Endothelial cell of umbilical vein (primary cell): ENCODE measurements around the gene SLC25A44. TPM values are rescaled to one million over a fixed set of nuclear protein-coding genes. Genes with fewer than 3 reads are reported as not detected.

ENCODE experiments used
- BruUV-seq: library from RNA; stranded (reverse); fragments of 400-500 nt; replicated peaks from 2 replicates; lab custom pipeline; 2021; lab: Mats Ljungman, UMichigan
- CTCF ChIA-PET: fragments of 300-600, 350-600 bp; sonication (Branson Sonifier 250); formaldehyde crosslinking; loops from one replicate; lab custom pipeline; 2021; ENCODE audit warnings: antibody characterized with exemption, inconsistent platforms; lab: Charles Lee
- POLR2A ChIA-PET: fragments of 300-600, 350-600 bp; sonication (Branson Sonifier 250); formaldehyde crosslinking; loops from one replicate; lab custom pipeline; 2021; ENCODE audit warnings: antibody characterized with exemption, inconsistent platforms; lab: Charles Lee
- DNase-seq: peaks from one replicate; pipeline ENCODE4 v3.0.0-alpha.2; 2011; ENCODE audit warnings: low read depth, low spot score
- FAIRE-seq: peaks from 2 replicates; lab custom pipeline; 2011; peaks lifted over from hg19 to GRCh38; lab: Jason Lieb, UNC
- H2AFZ ChIP-seq: 2 replicates; pipeline ENCODE4 v1.6.0; 2012; ENCODE audit warnings: low read depth, low read length, control low read depth, inconsistent platforms
- H3K27ac ChIP-seq: 2 replicates; pipeline ENCODE4 v1.5.1; 2011; ENCODE audit warnings: low read depth, mild to moderate bottlenecking, control low read depth, low read length, moderate library complexity; ENCODE audit not compliant: insufficient read depth
- H3K27me3 ChIP-seq, 2 experiments: 2 replicates each; pipeline versions ENCODE4 v1.6.0 to v1.6.1; 2011; ENCODE audit warnings: low read length in 2 of 2, mixed read lengths in 1 of 2; ENCODE audit not compliant: control insufficient read depth in 2 of 2, insufficient read depth in 2 of 2
- H3K36me3 ChIP-seq, 2 experiments: 2 replicates in 1 of 2; 3 replicates in 1 of 2; pipeline ENCODE4 v1.5.1; 2011; ENCODE audit warnings: low read length in 2 of 2, mild to moderate bottlenecking in 1 of 2, moderate library complexity in 1 of 2; ENCODE audit not compliant: control insufficient read depth in 2 of 2, insufficient read depth in 2 of 2; ENCODE audit errors: extremely low read depth in 1 of 2
- H3K4me1 ChIP-seq: 3 replicates; pipeline ENCODE4 v1.5.1; 2011; ENCODE audit warnings: mild to moderate bottlenecking, low read length; ENCODE audit not compliant: control insufficient read depth, insufficient read depth; ENCODE audit errors: extremely low read depth
- H3K4me2 ChIP-seq: 2 replicates; pipeline ENCODE4 v1.6.1; 2011; ENCODE audit warnings: low read length, control low read depth, mixed read lengths; ENCODE audit not compliant: insufficient read depth
- H3K4me3 ChIP-seq, 3 experiments: fragments of 200-600 bp in 1 of 3; sonication (generic), shearing (Covaris generic) in 1 of 3; replicated peaks in 1 of 3; 2 replicates each; pipeline ENCODE4 v1.5.1; 2011 to 2016; ENCODE audit warnings: control low read depth in 3 of 3, low read length in 3 of 3, mild to moderate bottlenecking in 2 of 3, inconsistent platforms in 1 of 3, low read depth in 1 of 3, moderate library complexity in 1 of 3; ENCODE audit not compliant: insufficient read depth in 1 of 3
- H3K79me2 ChIP-seq: 2 replicates; pipeline ENCODE4 v1.6.0; 2012; ENCODE audit warnings: low read length, inconsistent platforms; ENCODE audit not compliant: control insufficient read depth, insufficient read depth
- H3K9ac ChIP-seq: replicated peaks from 2 replicates; pipeline ENCODE3; 2011; ENCODE audit warnings: low read length, control low read depth; ENCODE audit not compliant: insufficient read depth; ENCODE audit errors: extremely low read depth
- H3K9me1 ChIP-seq: replicated peaks from 3 replicates; pipeline ENCODE4 v1.6.0; 2011; ENCODE audit warnings: mild to moderate bottlenecking, low read length; ENCODE audit not compliant: control insufficient read depth, insufficient read depth; ENCODE audit errors: extremely low read depth
- H3K9me3 ChIP-seq: replicated peaks from 2 replicates; pipeline ENCODE4 v1.5.1; 2012; ENCODE audit warnings: low read length, inconsistent platforms; ENCODE audit not compliant: control insufficient read depth, insufficient read depth
- H4K20me1 ChIP-seq: replicated peaks from 2 replicates; pipeline ENCODE3; 2011; ENCODE audit warnings: mild to moderate bottlenecking, low read length; ENCODE audit not compliant: control insufficient read depth, insufficient read depth; ENCODE audit errors: extremely low read depth
- CTCF ChIP-seq, 2 donors: IDR thresholded peaks; 1 replicate in 1 of 2; 2 replicates in 1 of 2; pipeline ENCODE4 v1.5.1; 2011; ENCODE audit warnings: low read length in 2 of 2, mild to moderate bottlenecking in 2 of 2, moderate library complexity in 2 of 2, control low read depth in 1 of 2, inconsistent platforms in 1 of 2, low read depth in 1 of 2; ENCODE audit not compliant: insufficient read depth in 1 of 2; ENCODE audit errors: extremely low read depth in 1 of 2
- EZH2 ChIP-seq: IDR thresholded peaks from 2 replicates; pipeline ENCODE4 v1.6.1; 2012; ENCODE audit warnings: borderline replicate concordance, low read depth, mild to moderate bottlenecking, moderate library complexity, low read length, inconsistent platforms; ENCODE audit not compliant: severe bottlenecking
- FOS ChIP-seq: IDR thresholded peaks from 2 replicates; pipeline ENCODE4 v1.6.1; 2011; ENCODE audit warnings: mild to moderate bottlenecking, low read length, moderate library complexity, borderline replicate concordance; ENCODE audit not compliant: insufficient read depth
- GATA2 ChIP-seq: IDR thresholded peaks from 2 replicates; pipeline ENCODE4 v1.7.0; 2011; ENCODE audit warnings: low read depth, mild to moderate bottlenecking, moderate library complexity, mixed read lengths, low read length; ENCODE audit not compliant: insufficient read length, insufficient read depth
- JUN ChIP-seq: IDR thresholded peaks from 2 replicates; pipeline ENCODE4 v1.6.1; 2011; ENCODE audit warnings: borderline replicate concordance, low read depth; ENCODE audit not compliant: insufficient read length, insufficient read depth
- MAX ChIP-seq: IDR thresholded peaks from 2 replicates; pipeline ENCODE4 v1.6.1; 2011; ENCODE audit not compliant: insufficient read depth, insufficient read length
- MYC ChIP-seq: IDR thresholded peaks from one replicate; pipeline ENCODE4 v1.6.1; 2011; ENCODE audit warnings: mild to moderate bottlenecking, low read depth, low read length
- POLR2A ChIP-seq: IDR thresholded peaks from 2 replicates; pipeline ENCODE4 v1.6.1; 2012; ENCODE audit warnings: low read depth, mild to moderate bottlenecking, control low read depth, low read length
- POLR2AphosphoS5 ChIP-seq: IDR thresholded peaks from 2 replicates; pipeline ENCODE4 v1.6.1; 2012; ENCODE audit warnings: low read depth, mild to moderate bottlenecking, control low read depth, low read length, moderate library complexity; ENCODE audit not compliant: insufficient read depth
- dilution Hi-C: fragments of 300-500 bp; cut with MboI; formaldehyde crosslinking; loops from one replicate; pipeline ENCODE4 v1.15.0; 2019; ENCODE audit warnings: low sequenced_read_pairs; ENCODE audit not compliant: extremely low pct_ligation_motif_present
- intact Hi-C: fragments of 100-400 bp; cut with micrococcal nuclease; formaldehyde crosslinking; loops from one replicate; pipeline ENCODE4 v1.10.0; 2022
- polyA plus RNA-seq, 4 experiments: library from polyadenylated mRNA; depleted of rRNA in 3 of 4; stranded (reverse) in 3 of 4; unstranded in 1 of 4; fragments of >200 nt; gene quantifications; 2 replicates each; pipeline versions ENCODE4 v1.2.1 to v1.2.3, GENCODE V29; 2011 to 2012; ENCODE audit warnings: missing spikeins in 1 of 4
- total RNA-seq: library from RNA; stranded (reverse); gene quantifications from 2 replicates; pipeline ENCODE4 v1.2.3, GENCODE V29; 2021

The SLC25A44 gene
- total and polyA plus RNA-seq, 2 donors (not counting 3 experiments of a cell fraction or from before 2014, with no cell fraction given), result 24.0 to 30.6 TPM

GRCh38 chr1:156238248-156238647 is 44.3 kb downstream of the SLC25A44 start:
- Histone ChIP-seq H3K4me3 (no peak overlapping the region), H3K79me2 (no peaks in the 10 kb centered on the region), H3K27me3 (no peaks in the 10 kb centered on the region), H3K9me3 (no peaks in the 10 kb centered on the region), H3K27ac (no peak overlapping the region), H3K4me2 (no peak overlapping the region), H3K9me1 (no peaks in the 10 kb centered on the region), H4K20me1 (no peaks in the 10 kb centered on the region), H3K9ac (no peak overlapping the region), H3K36me3 (peaks cover 0 to 28% of the 10 kb centered on the region in 2 experiments), H2AFZ (no peak overlapping the region), H3K4me1 (peaks cover 9% of the 10 kb centered on the region)
- dilution Hi-C loops (no loop called here), intact Hi-C loops (no loop called here)
- no peak for DNase-seq
- BruUV-seq, result no TSS peak
- CTCF ChIA-PET, result interaction anchor here (0.6 to 2.0 kb wide), 3 partner anchors 13 to 93 kb away, joined by 3 to 7 read pairs (median 3); no protein-coding TSS in a partner anchor
- POLR2A ChIA-PET, result no interaction called here
- TF ChIP-seq GATA2 (no peak), MYC (no peak), EZH2 (no peak), JUN (no peak), POLR2A (no peak), MAX (no peak), CTCF (IDR thresholded peaks at IDR 0.05; ENCODE audit: extremely low read depth in 1 of 2, insufficient read depth in 1 of 2, low read depth in 1 of 2, low read length in 2 of 2) (no peak), POLR2AphosphoS5 (no peak), FOS (no peak)
- no peak for FAIRE-seq
